ENCODE data around the gene ZC2HC1C. TPM values are rescaled to one million over a fixed set of nuclear protein-coding genes. Genes with fewer than 3 reads are reported as not detected.

The ZC2HC1C gene
- total RNA-seq, 1 experiment from 2014 or later: 13.8 TPM

DNA sequence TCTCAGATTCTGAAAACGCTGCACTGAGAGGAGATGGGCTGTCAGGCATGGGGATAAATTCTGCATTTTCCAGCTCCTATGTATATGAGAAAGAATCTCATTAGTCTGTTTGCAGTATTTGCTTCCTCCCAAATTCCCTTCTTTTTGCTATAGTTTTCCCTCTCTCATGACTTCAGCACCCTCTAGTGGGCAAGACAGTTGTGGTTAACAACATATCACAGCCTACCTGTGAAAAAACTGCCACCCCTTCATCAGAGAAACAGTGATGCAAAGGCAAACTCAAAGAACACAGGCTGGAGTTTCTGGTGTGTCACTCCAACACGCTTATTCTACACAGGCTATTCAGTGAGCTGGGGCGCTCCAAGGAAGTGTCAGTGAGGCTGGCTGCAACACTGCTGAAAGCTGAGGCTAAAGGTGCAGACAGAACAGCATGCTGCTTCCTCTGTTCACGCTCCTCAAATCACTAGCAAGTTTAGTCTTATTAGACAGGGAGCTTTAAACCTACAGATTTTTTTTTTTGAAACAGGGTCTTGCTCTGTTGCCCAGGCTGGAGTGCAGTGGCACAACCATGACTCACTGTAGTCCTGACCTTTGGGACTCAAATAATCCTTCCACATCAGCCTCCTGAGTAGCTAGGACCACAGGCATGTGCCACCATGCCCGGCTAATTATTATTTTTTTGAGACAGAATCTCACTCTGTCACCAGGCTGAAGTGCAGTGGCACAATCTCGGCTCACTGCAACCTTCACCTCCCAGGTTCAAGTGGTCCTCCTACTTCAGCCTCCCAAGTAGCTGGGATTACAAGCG, 19.3 kb downstream of the ZC2HC1C start:
- ChIA-PET CTCF (interaction anchor here (0.5 to 2.8 kb wide), 23 partner anchors 9 to 728 kb away, joined by 3 to 37 read pairs (median 4); partner anchors contain the start of gene RPS6KL1), POLR2A (ENCODE audit: unreplicated experiment) (interaction anchor here (0.7 kb wide), 2 partner anchors 26 to 85 kb away, joined by 6 to 7 read pairs; no protein-coding TSS in a partner anchor)
- Histone ChIP-seq H4K20me1 (ENCODE audit: insufficient read depth) (peaks cover 5% of the 10 kb centered on the region; the same call in 1 of the 2 replicates), H3K4me1 (replicated peaks; ENCODE audit: insufficient read depth) (no peaks in the 10 kb centered on the region), H3F3A (ENCODE audit: insufficient read depth, low read depth) (peaks cover 16% of the 10 kb centered on the region), H3K4me3 (no peak overlapping the region), H3K9me3 (ENCODE audit: insufficient read depth, low read depth) (no peaks in the 10 kb centered on the region), H3K9me2 (ENCODE audit: insufficient read depth) (no peaks in the 10 kb centered on the region), H2AFZ (no peak overlapping the region), H3K36me3 (ENCODE audit: low read depth) (peaks cover 71% of the 10 kb centered on the region), H3K27me3 (ENCODE audit: insufficient read depth, low read depth) (no peaks in the 10 kb centered on the region), H3K27ac (no peak overlapping the region), H3K79me2 (ENCODE audit: low read depth) (no peaks in the 10 kb centered on the region), H3K4me2 (no peak overlapping the region)
- no TSS peak for BruUV-seq (replicated peaks)
- TF ChIP-seq, protein P1, sequence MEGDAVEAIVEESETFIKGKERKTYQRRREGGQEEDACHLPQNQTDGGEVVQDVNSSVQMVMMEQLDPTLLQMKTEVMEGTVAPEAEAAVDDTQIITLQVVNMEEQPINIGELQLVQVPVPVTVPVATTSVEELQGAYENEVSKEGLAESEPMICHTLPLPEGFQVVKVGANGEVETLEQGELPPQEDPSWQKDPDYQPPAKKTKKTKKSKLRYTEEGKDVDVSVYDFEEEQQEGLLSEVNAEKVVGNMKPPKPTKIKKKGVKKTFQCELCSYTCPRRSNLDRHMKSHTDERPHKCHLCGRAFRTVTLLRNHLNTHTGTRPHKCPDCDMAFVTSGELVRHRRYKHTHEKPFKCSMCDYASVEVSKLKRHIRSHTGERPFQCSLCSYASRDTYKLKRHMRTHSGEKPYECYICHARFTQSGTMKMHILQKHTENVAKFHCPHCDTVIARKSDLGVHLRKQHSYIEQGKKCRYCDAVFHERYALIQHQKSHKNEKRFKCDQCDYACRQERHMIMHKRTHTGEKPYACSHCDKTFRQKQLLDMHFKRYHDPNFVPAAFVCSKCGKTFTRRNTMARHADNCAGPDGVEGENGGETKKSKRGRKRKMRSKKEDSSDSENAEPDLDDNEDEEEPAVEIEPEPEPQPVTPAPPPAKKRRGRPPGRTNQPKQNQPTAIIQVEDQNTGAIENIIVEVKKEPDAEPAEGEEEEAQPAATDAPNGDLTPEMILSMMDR (conservative IDR thresholded peaks at IDR 0.05): peak; percentile 99
- no peak for TF ChIP-seq EZH2 (IDR thresholded peaks at IDR 0.05; ENCODE audit: low read depth)
- intact Hi-C loops (cut with micrococcal nuclease; ENCODE audit: unreplicated experiment): loop anchor here (1.0 to 10.0 kb wide), 5 partner anchors 142 to 974 kb away; no protein-coding TSS in a partner anchor
- DNase-seq: peak; percentile 59 to 67

GRCh38 chr14:75090353-75090752, 20.9 kb downstream of the ZC2HC1C start:
- H3K36me3 ChIP-seq (ENCODE audit: low read depth): peaks cover 72% of the 10 kb centered on the region
- no peak overlapping the region for H3K4me2 ChIP-seq
- ChIA-PET POLR2A (ENCODE audit: unreplicated experiment) (no interaction called here), CTCF (interaction anchor here (0.7 to 2.8 kb wide), 2 partner anchors 124 to 229 kb away, joined by 3 to 37 read pairs; no protein-coding TSS in a partner anchor)
- H3K27me3 ChIP-seq (ENCODE audit: insufficient read depth, low read depth): no peaks in the 10 kb centered on the region
- H3K27ac ChIP-seq: no peak overlapping the region
- no peaks in the 10 kb centered on the region for H3K9me3 ChIP-seq (ENCODE audit: insufficient read depth, low read depth)
- H2AFZ ChIP-seq: no peak overlapping the region
- H3F3A ChIP-seq (ENCODE audit: insufficient read depth, low read depth): peaks cover 16% of the 10 kb centered on the region
- no peaks in the 10 kb centered on the region for H3K9me2 ChIP-seq (ENCODE audit: insufficient read depth)
- H3K4me1 ChIP-seq (replicated peaks; ENCODE audit: insufficient read depth): no peaks in the 10 kb centered on the region
- no peaks in the 10 kb centered on the region for H3K79me2 ChIP-seq (ENCODE audit: low read depth)
- no peak overlapping the region for H3K4me3 ChIP-seq
- DNase-seq: no peak
- intact Hi-C loops (cut with micrococcal nuclease; ENCODE audit: unreplicated experiment): no loop called here
- TF ChIP-seq, protein P1 (conservative IDR thresholded peaks at IDR 0.05): no peak
- no peak for TF ChIP-seq EZH2 (IDR thresholded peaks at IDR 0.05; ENCODE audit: low read depth)
- peaks cover 5% of the 10 kb centered on the region; the same call in 1 of the 2 replicates for H4K20me1 ChIP-seq (ENCODE audit: insufficient read depth)
- no TSS peak for BruUV-seq (replicated peaks)

- no peaks in the 10 kb centered on the region for H3K9me2 ChIP-seq (ENCODE audit: insufficient read depth)
- ChIA-PET CTCF (interaction anchor here (0.6 kb wide), 1 partner anchor 52 kb away, joined by 3 read pairs; no protein-coding TSS in a partner anchor), POLR2A (ENCODE audit: unreplicated experiment) (interaction anchor here (0.6 kb wide), 1 partner anchor 956 kb away, joined by 4 read pairs; no protein-coding TSS in a partner anchor)
- H2AFZ ChIP-seq: no peak overlapping the region
- H3K79me2 ChIP-seq (ENCODE audit: low read depth): no peaks in the 10 kb centered on the region
- H3K9me3 ChIP-seq (ENCODE audit: insufficient read depth, low read depth): no peaks in the 10 kb centered on the region
- no peak overlapping the region for H3K4me3 ChIP-seq
- no peak overlapping the region for H3K4me2 ChIP-seq
- H3K27ac ChIP-seq: no peak overlapping the region
- TF ChIP-seq, protein P1 (conservative IDR thresholded peaks at IDR 0.05): no peak
- TF ChIP-seq EZH2 (IDR thresholded peaks at IDR 0.05; ENCODE audit: low read depth): no peak
- no peaks in the 10 kb centered on the region for H3K27me3 ChIP-seq (ENCODE audit: insufficient read depth, low read depth)
- BruUV-seq (replicated peaks): no TSS peak
- H3K36me3 ChIP-seq (ENCODE audit: low read depth): peaks cover 67% of the 10 kb centered on the region
- peaks cover 16% of the 10 kb centered on the region for H3F3A ChIP-seq (ENCODE audit: insufficient read depth, low read depth)
- intact Hi-C loops (cut with micrococcal nuclease; ENCODE audit: unreplicated experiment): no loop called here
- no peak for DNase-seq
- H3K4me1 ChIP-seq (replicated peaks; ENCODE audit: insufficient read depth): no peaks in the 10 kb centered on the region
- H4K20me1 ChIP-seq (ENCODE audit: insufficient read depth): peaks cover 5% of the 10 kb centered on the region; the same call in 1 of the 2 replicates
These were observed 21.8 kb downstream of the ZC2HC1C start for GRCh38 chr14:75091251-75091650.

All from PC-9 (cell line).